HG03565 (cell line): ENCODE measurements around the gene HIBADH.
"Not testable (repeated sequence)": the region's sequence is repeated elsewhere in the genome, so short reads cannot be mapped to it uniquely, and the experiment has no call there.

Source experiments
- ATAC-seq: cut with Tn5 transposase; IDR thresholded peaks from one replicate; pipeline ENCODE4 v1.9.1; 2021; ENCODE audit warnings: mild to moderate bottlenecking, moderate library complexity; ENCODE audit not compliant: unreplicated experiment

HIBADH gene

GRCh38 chr7:27680610-27681009 lies 17.9 kb upstream of the HIBADH start:
- no peak for ATAC-seq

- ATAC-seq = no peak
These were observed 16.1 kb upstream of the HIBADH start for GRCh38 chr7:27678617-27679260.

- ATAC-seq = no peak
These were observed 15.4 kb upstream of the HIBADH start for GRCh38 chr7:27677912-27678612.

GRCh38 chr7:27674126-27674525 lies 11.4 kb upstream of the HIBADH start:
- ATAC-seq = not testable (repeated sequence)

GRCh38 chr7:27671675-27672074 lies 9.0 kb upstream of the HIBADH start:
- ATAC-seq = no peak

GRCh38 chr7:27670676-27671075 lies 8.0 kb upstream of the HIBADH start:
- ATAC-seq = no peak

- ATAC-seq = no peak
These were observed 7.5 kb upstream of the HIBADH start for GRCh38 chr7:27670177-27670576.

GRCh38 chr7:27665531-27665930 lies 2.8 kb upstream of the HIBADH start:
- ATAC-seq = no peak

GRCh38 chr7:27663989-27664331 lies 1.3 kb upstream of the HIBADH start:
- no peak for ATAC-seq

GRCh38 chr7:27661811-27662489 lies 733 bp downstream of the HIBADH start:
- no peak for ATAC-seq

- ATAC-seq = no peak
These were observed 6.0 kb downstream of the HIBADH start for GRCh38 chr7:27656724-27657123.

GRCh38 chr7:27655184-27655583 lies 7.5 kb downstream of the HIBADH start:
- no peak for ATAC-seq

- ATAC-seq = no peak
These were observed 10.2 kb downstream of the HIBADH start for GRCh38 chr7:27652518-27652917.

GRCh38 chr7:27651702-27652101 lies 11.0 kb downstream of the HIBADH start:
- no peak for ATAC-seq

- ATAC-seq = no peak
These were observed 12.4 kb downstream of the HIBADH start for GRCh38 chr7:27650283-27650682.

- ATAC-seq = no peak
These were observed 15.2 kb downstream of the HIBADH start for GRCh38 chr7:27647489-27647888.

- ATAC-seq = no peak
These were observed 15.6 kb downstream of the HIBADH start for GRCh38 chr7:27647046-27647445.

GRCh38 chr7:27642271-27642670 lies 20.4 kb downstream of the HIBADH start:
- no peak for ATAC-seq

- ATAC-seq = no peak
These were observed 21.0 kb downstream of the HIBADH start for GRCh38 chr7:27641581-27642230.

GRCh38 chr7:27640884-27641574 lies 21.7 kb downstream of the HIBADH start:
- no peak for ATAC-seq

GRCh38 chr7:27639851-27640250 lies 22.8 kb downstream of the HIBADH start:
- ATAC-seq = no peak
